Fibroblast of lung (primary cell): Measurements from ENCODE around the gene GLIS1. TPM values are rescaled to one million over a fixed set of nuclear protein-coding genes. Genes with fewer than 3 reads are reported as not detected.

Experiments
- DNase-seq, 2 donors: peaks; one replicate each; pipeline versions ENCODE4 v3.0.0 to v3.0.0-alpha.2; 2010; ENCODE audit warnings: low read depth in 2 of 2
- H2AFZ ChIP-seq: 2 replicates; pipeline ENCODE4 v1.5.1; 2012; ENCODE audit warnings: low read length, control low read depth, inconsistent platforms
- H3K27ac ChIP-seq: 2 replicates; pipeline ENCODE4 v1.5.1; 2011; ENCODE audit warnings: low read length, control low read depth; ENCODE audit not compliant: insufficient read depth
- H3K27me3 ChIP-seq: 2 replicates; pipeline ENCODE4 v1.5.1; 2011; ENCODE audit warnings: mild to moderate bottlenecking, low read length; ENCODE audit not compliant: control insufficient read depth, insufficient read depth
- H3K36me3 ChIP-seq: 2 replicates; pipeline ENCODE4 v1.5.1; 2011; ENCODE audit warnings: low read length; ENCODE audit not compliant: control insufficient read depth, insufficient read depth
- H3K4me1 ChIP-seq: 2 replicates; pipeline ENCODE4 v1.5.1; 2011; ENCODE audit warnings: low read length; ENCODE audit not compliant: control insufficient read depth, insufficient read depth; ENCODE audit errors: extremely low read depth
- H3K4me2 ChIP-seq: 2 replicates; pipeline ENCODE4 v1.5.1; 2011; ENCODE audit warnings: low read length, control low read depth; ENCODE audit not compliant: insufficient read depth; ENCODE audit errors: extremely low read depth
- H3K4me3 ChIP-seq, 4 experiments: fragments of 200-600 bp in 1 of 4; sonication (generic) in 1 of 4; replicated peaks in 1 of 4; 2 replicates each; pipeline ENCODE4 v1.5.1; 2011 to 2016; ENCODE audit warnings: low read length in 4 of 4, low read depth in 3 of 4, mild to moderate bottlenecking in 3 of 4, control low read depth in 2 of 4, inconsistent platforms in 1 of 4, mixed read lengths in 1 of 4; ENCODE audit not compliant: insufficient read depth in 1 of 4; ENCODE audit errors: control extremely low read depth in 1 of 4
- H3K79me2 ChIP-seq: 2 replicates; pipeline ENCODE4 v1.5.1; 2012; ENCODE audit warnings: mild to moderate bottlenecking, low read length, inconsistent platforms; ENCODE audit not compliant: control insufficient read depth, insufficient read depth
- H3K9ac ChIP-seq: 2 replicates; pipeline ENCODE4 v1.5.1; 2011; ENCODE audit warnings: mild to moderate bottlenecking, low read length, control low read depth; ENCODE audit not compliant: insufficient read depth
- H3K9me3 ChIP-seq: 2 replicates; pipeline ENCODE4 v1.5.1; 2012; ENCODE audit warnings: low read depth, low read length; ENCODE audit not compliant: control insufficient read depth, insufficient read depth
- H4K20me1 ChIP-seq: 2 replicates; pipeline ENCODE4 v1.5.1; 2011; ENCODE audit warnings: low read length; ENCODE audit not compliant: control insufficient read depth, insufficient read depth; ENCODE audit errors: extremely low read depth
- CTCF ChIP-seq, 2 donors: IDR thresholded peaks in 1 of 2; conservative IDR thresholded peaks in 1 of 2; 1 replicate in 1 of 2; 2 replicates in 1 of 2; pipeline ENCODE4 v1.5.1; 2011 to 2012; ENCODE audit warnings: low read length in 2 of 2, control low read depth in 1 of 2, inconsistent platforms in 1 of 2, low read depth in 1 of 2, mild to moderate bottlenecking in 1 of 2
- EZH2 ChIP-seq: IDR thresholded peaks from 2 replicates; pipeline ENCODE4 v1.5.1; 2012; ENCODE audit warnings: low read length, control low read depth, mild to moderate bottlenecking; ENCODE audit errors: missing control alignments
- polyA plus RNA-seq, 2 donors: library from polyadenylated mRNA; depleted of rRNA in 1 of 2; stranded (reverse) in 1 of 2; unstranded in 1 of 2; fragments of >200 nt; gene quantifications; 2 replicates each; pipeline ENCODE4 v1.2.1, GENCODE V29; 2011 to 2012; ENCODE audit warnings: missing spikeins in 1 of 2
- total RNA-seq: library from RNA; depleted of rRNA; stranded (reverse); fragments of >200 nt; gene quantifications from 2 replicates; pipeline ENCODE4 v1.2.1, GENCODE V29; 2014

Gene GLIS1
- total and polyA plus RNA-seq, 2 donors (not counting 1 experiment from before 2014, with no cell fraction given), result under 0.01 to 0.05 TPM

- H3K36me3 ChIP-seq, result no peaks in the 10 kb centered on the region
- H3K4me1 ChIP-seq, result peaks cover 4% of the 10 kb centered on the region
- H3K27ac ChIP-seq, result no peak overlapping the region
- no peaks in the 10 kb centered on the region for H3K9me3 ChIP-seq
- H3K27me3 ChIP-seq, result no peaks in the 10 kb centered on the region
- H3K4me3 ChIP-seq, result no peak overlapping the region
- no peak for DNase-seq
- H3K79me2 ChIP-seq, result no peaks in the 10 kb centered on the region
- H3K4me2 ChIP-seq, result no peak overlapping the region
- H3K9ac ChIP-seq, result no peak overlapping the region
- TF ChIP-seq EZH2, result no peak
- TF ChIP-seq CTCF (conservative IDR thresholded peaks at IDR 0.05 in 1 of 2, IDR thresholded peaks at IDR 0.05 in 1 of 2; ENCODE audit: low read depth in 1 of 2, low read length in 2 of 2), result no peak
- no peaks in the 10 kb centered on the region for H4K20me1 ChIP-seq
- no peak overlapping the region for H2AFZ ChIP-seq
Measured at GRCh38 chr1:53728702-53729455, 10.1 kb downstream of the GLIS1 start.

DNA sequence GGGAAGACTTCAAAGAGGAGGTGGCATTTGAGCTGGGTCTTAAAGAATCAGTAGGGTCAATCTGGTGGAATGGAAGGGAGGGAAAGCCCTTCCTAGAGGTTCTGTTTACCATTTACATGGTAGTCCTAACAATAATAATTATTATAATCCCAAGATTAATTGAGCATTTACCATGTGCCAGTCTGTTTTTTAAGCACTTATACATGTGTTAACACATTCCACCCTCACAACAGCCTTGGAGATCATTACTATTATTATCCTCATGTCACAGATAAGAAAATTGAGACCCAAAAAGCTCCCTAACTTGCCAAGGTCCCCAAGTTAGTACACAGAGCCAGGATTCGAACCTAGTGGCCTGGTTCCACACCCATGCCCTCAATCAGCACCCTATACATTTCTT is 10.8 kb downstream of the GLIS1 start:
- no peak for TF ChIP-seq EZH2
- no peak overlapping the region for H3K4me2 ChIP-seq
- H2AFZ ChIP-seq, result no peak overlapping the region
- H4K20me1 ChIP-seq, result no peaks in the 10 kb centered on the region
- no peaks in the 10 kb centered on the region for H3K79me2 ChIP-seq
- no peaks in the 10 kb centered on the region for H3K9me3 ChIP-seq
- H3K4me3 ChIP-seq, result no peak overlapping the region
- H3K36me3 ChIP-seq, result no peaks in the 10 kb centered on the region
- H3K27me3 ChIP-seq, result no peaks in the 10 kb centered on the region
- no peak overlapping the region for H3K9ac ChIP-seq
- no peaks in the 10 kb centered on the region for H3K4me1 ChIP-seq
- no peak overlapping the region for H3K27ac ChIP-seq
- DNase-seq, result no peak

GRCh38 chr1:53727461-53728092 is 11.4 kb downstream of the GLIS1 start:
- H3K79me2 ChIP-seq, result no peaks in the 10 kb centered on the region
- no peak for TF ChIP-seq EZH2
- TF ChIP-seq CTCF (conservative IDR thresholded peaks at IDR 0.05 in 1 of 2, IDR thresholded peaks at IDR 0.05 in 1 of 2; ENCODE audit: low read depth in 1 of 2, low read length in 2 of 2), result no peak
- H3K36me3 ChIP-seq, result no peaks in the 10 kb centered on the region
- H3K27ac ChIP-seq, result no peak overlapping the region
- H3K4me2 ChIP-seq, result no peak overlapping the region
- no peak overlapping the region for H2AFZ ChIP-seq
- H3K4me3 ChIP-seq, result no peak overlapping the region
- H3K9me3 ChIP-seq, result no peaks in the 10 kb centered on the region
- H3K27me3 ChIP-seq, result no peaks in the 10 kb centered on the region
- H4K20me1 ChIP-seq, result no peaks in the 10 kb centered on the region
- DNase-seq, result no peak
- no peaks in the 10 kb centered on the region for H3K4me1 ChIP-seq
- H3K9ac ChIP-seq, result no peak overlapping the region
